ENCODE results near the gene GAB2. TPM values are rescaled to one million over a fixed set of nuclear protein-coding genes. Genes with fewer than 3 reads are reported as not detected.

GAB2 gene
- polyA plus RNA-seq, 2 of the 4 experiments (the other 2 are of a cell fraction): 2.8 to 4.7 TPM

GRCh38 chr11:78208257-78209165 lies 209.1 kb downstream of the GAB2 start:
- CTCF ChIA-PET: no interaction called here
- ATAC-seq (peak in 1 of 2 experiments; percentile 28; a peak in 3 of 6 replicates), FAIRE-seq (no peak)

GRCh38 chr11:78207532-78208256 lies 209.9 kb downstream of the GAB2 start:
- ChIA-PET CTCF (interaction anchor here (1.0 to 1.8 kb wide), 3 partner anchors 18 to 357 kb away, joined by 3 to 6 read pairs (median 4); partner anchors contain the start of gene USP35), POLR2A (no interaction called here)
- no peak for FAIRE-seq
- no peak for ATAC-seq
- TF ChIP-seq CEBPB (IDR thresholded peaks at IDR 0.05) (no peak), BCL3 (IDR thresholded peaks at IDR 0.05) (no peak), ZFP36 (IDR thresholded peaks at IDR 0.05; ENCODE audit: borderline replicate concordance, partially characterized antibody) (no peak), ZNF302 (CRISPR knock-in tag; IDR thresholded peaks at IDR 0.05) (no peak), CHD4 (IDR thresholded peaks at IDR 0.05; ENCODE audit: borderline replicate concordance) (no peak), HEYL (CRISPR knock-in tag; IDR thresholded peaks at IDR 0.05) (no peak), HDAC2 (IDR thresholded peaks at IDR 0.05) (no peak), RCOR1 (IDR thresholded peaks at IDR 0.05; ENCODE audit: low read depth, low read length) (no peak)
- no peak overlapping the region for H3K4me3 ChIP-seq
- no peak overlapping the region for H3K27ac ChIP-seq
- H3K4me1 ChIP-seq: no peaks in the 10 kb centered on the region
- DNase-seq (ENCODE audit: low read depth in 1 of 2, low spot score in 1 of 2): no peak
- no peak overlapping the region for H3K4me2 ChIP-seq
- 82% methylated on average over 11 of the region's 11 CpGs for WGBS (ENCODE audit: missing lambda C conversion rate)
- no peaks in the 10 kb centered on the region for H3K9me3 ChIP-seq

More at GRCh38 chr11:78208257-78209165, 209.1 kb downstream of the GAB2 start:
- POLR2A ChIA-PET: no interaction called here
- Histone ChIP-seq H3K27ac (no peak overlapping the region), H3K4me3 (no peak overlapping the region), H3K9me3 (no peaks in the 10 kb centered on the region), H3K4me2 (no peak overlapping the region), H3K4me1 (no peaks in the 10 kb centered on the region)
- TF ChIP-seq MAZ (IDR thresholded peaks at IDR 0.05; ENCODE audit: borderline replicate concordance, low read depth, low read length) (no peak), RAD21 (conservative IDR thresholded peaks at IDR 0.05 in 1 of 2, IDR thresholded peaks at IDR 0.05 in 1 of 2) (no peak), NFE2L2 (conservative IDR thresholded peaks at IDR 0.05; ENCODE audit: low read length) (no peak), RARB (CRISPR knock-in tag; IDR thresholded peaks at IDR 0.05) (no peak), ESRRA (IDR thresholded peaks at IDR 0.05; ENCODE audit: borderline replicate concordance, low read length) (no peak), CTCF (IDR thresholded peaks at IDR 0.05) (no peak), EP300 (IDR thresholded peaks at IDR 0.05) (no peak), EHMT2 (IDR thresholded peaks at IDR 0.05; ENCODE audit: low read depth) (no peak), HOXB5 (CRISPR knock-in tag; IDR thresholded peaks at IDR 0.05) (no peak), HEYL (CRISPR knock-in tag; IDR thresholded peaks at IDR 0.05) (no peak), FOSL2 (IDR thresholded peaks at IDR 0.05) (no peak), FOSL2 (CRISPR knock-in tag; IDR thresholded peaks at IDR 0.05) (no peak), NR3C1 (IDR thresholded peaks at IDR 0.05) (no peak), CBX8 (IDR thresholded peaks at IDR 0.05) (no peak), REST (IDR thresholded peaks at IDR 0.05) (no peak), MYC (IDR thresholded peaks at IDR 0.05; ENCODE audit: borderline replicate concordance, low read length) (no peak)
- DNase-seq (ENCODE audit: low read depth in 1 of 2, low spot score in 1 of 2): no peak
- WGBS (ENCODE audit: missing lambda C conversion rate): 89% methylated on average over 16 of the region's 16 CpGs
